Brain microvascular endothelial cell (primary cell): ENCODE measurements around the gene C1D.

Experiments
- DNase-seq: peaks from one replicate; pipeline ENCODE4 v3.0.0-alpha.2; 2020
- H3K27ac ChIP-seq: fragments of 250-450 bp; sonication (Bioruptor Pico); 2 replicates; pipeline ENCODE4 v1.5.1; 2020; ENCODE audit warnings: mild to moderate bottlenecking, moderate library complexity
- H3K27me3 ChIP-seq: fragments of 250-450 bp; sonication (Bioruptor Pico); replicated peaks from 2 replicates; pipeline ENCODE4 v1.5.1; 2020; ENCODE audit warnings: mild to moderate bottlenecking
- H3K36me3 ChIP-seq: fragments of 250-450 bp; sonication (Bioruptor Pico); replicated peaks from 2 replicates; pipeline ENCODE4 v1.5.1; 2020; ENCODE audit warnings: mild to moderate bottlenecking
- H3K4me3 ChIP-seq: 2 replicates; pipeline ENCODE4 v1.5.1; 2011; ENCODE audit warnings: low read depth, mild to moderate bottlenecking, control low read depth, low read length, moderate library complexity
- in situ Hi-C: cut with HindIII; loops from 2 replicates; pipeline ENCODE4 v1.10.0; 2017; ENCODE audit warnings: low sequenced_read_pairs, low pct_ligation_motif_present
- TF ChIP-seq, protein P1 (sequence below): IDR thresholded peaks from 2 replicates; pipeline ENCODE4 v1.5.1; 2011; ENCODE audit warnings: low read depth, mild to moderate bottlenecking, moderate library complexity, low read length, control low read depth, inconsistent platforms; ENCODE audit errors: missing control alignments

Gene C1D

DNA sequence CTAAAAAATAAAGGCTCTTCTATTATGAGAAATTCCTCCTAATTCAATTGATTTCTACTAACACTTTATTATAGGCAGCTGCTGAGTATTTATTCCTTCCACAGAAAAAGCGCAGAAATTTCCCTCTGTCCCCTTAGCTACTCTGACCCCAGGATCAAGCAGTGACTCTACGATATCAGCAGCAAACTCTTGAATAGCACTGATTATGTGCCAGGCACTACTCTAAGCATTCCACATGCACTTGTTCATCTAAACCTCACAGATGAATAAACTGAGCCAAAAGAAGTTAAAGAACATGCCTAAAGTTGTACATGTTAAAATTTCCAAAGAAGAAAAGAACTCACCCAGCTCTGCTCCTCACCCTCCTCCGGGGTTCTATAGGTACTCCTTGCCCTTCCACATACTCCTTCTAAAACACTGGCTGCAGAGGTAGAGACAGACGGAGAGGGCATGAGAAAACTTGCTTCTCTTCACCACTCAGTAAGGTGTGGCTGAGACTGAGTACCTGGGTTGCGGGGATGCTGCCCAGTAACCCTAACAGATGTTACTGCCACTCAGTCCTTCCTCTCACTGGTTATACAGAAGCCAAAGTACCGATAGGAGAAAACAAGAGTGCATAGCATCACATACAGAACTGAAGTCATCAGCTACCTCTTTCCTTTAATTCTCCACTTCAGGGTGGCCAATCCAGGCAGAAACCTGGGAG lies 9.9 kb downstream of the C1D start:
- TF ChIP-seq, protein P1, sequence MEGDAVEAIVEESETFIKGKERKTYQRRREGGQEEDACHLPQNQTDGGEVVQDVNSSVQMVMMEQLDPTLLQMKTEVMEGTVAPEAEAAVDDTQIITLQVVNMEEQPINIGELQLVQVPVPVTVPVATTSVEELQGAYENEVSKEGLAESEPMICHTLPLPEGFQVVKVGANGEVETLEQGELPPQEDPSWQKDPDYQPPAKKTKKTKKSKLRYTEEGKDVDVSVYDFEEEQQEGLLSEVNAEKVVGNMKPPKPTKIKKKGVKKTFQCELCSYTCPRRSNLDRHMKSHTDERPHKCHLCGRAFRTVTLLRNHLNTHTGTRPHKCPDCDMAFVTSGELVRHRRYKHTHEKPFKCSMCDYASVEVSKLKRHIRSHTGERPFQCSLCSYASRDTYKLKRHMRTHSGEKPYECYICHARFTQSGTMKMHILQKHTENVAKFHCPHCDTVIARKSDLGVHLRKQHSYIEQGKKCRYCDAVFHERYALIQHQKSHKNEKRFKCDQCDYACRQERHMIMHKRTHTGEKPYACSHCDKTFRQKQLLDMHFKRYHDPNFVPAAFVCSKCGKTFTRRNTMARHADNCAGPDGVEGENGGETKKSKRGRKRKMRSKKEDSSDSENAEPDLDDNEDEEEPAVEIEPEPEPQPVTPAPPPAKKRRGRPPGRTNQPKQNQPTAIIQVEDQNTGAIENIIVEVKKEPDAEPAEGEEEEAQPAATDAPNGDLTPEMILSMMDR = no peak
- DNase-seq = no peak
- no peak overlapping the region for H3K4me3 ChIP-seq

DNA sequence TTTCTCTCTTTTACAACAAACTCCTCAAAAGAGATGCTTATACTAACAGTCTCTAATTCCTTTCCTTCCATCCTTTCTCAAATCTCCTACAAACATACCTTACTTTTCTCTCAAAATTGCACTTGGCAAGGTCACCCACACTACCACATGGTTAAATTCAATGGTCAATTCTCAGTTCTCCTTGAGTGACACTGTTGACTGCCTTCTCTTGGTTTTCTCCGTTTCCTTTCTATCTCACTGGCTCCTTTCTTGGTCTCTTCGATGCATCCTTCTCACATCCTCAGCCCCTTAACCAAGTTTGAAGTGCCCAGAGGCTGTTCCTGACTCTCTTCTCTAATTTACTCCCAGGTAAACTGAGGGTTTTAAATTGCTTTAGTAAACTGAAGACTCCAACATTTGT lies 12.5 kb downstream of the C1D start:
- no peak overlapping the region for H3K27ac ChIP-seq
- no peaks in the 10 kb centered on the region for H3K36me3 ChIP-seq
- no peak overlapping the region for H3K4me3 ChIP-seq
- in situ Hi-C loops = no loop called here
- no peak for DNase-seq
- TF ChIP-seq, protein P1 = no peak
- H3K27me3 ChIP-seq = no peaks in the 10 kb centered on the region

More for the DNA sequence above, 9.9 kb downstream of the C1D start:
- in situ Hi-C loops = no loop called here
- Histone ChIP-seq H3K36me3 (no peaks in the 10 kb centered on the region), H3K27ac (no peak overlapping the region), H3K27me3 (no peaks in the 10 kb centered on the region)

DNA sequence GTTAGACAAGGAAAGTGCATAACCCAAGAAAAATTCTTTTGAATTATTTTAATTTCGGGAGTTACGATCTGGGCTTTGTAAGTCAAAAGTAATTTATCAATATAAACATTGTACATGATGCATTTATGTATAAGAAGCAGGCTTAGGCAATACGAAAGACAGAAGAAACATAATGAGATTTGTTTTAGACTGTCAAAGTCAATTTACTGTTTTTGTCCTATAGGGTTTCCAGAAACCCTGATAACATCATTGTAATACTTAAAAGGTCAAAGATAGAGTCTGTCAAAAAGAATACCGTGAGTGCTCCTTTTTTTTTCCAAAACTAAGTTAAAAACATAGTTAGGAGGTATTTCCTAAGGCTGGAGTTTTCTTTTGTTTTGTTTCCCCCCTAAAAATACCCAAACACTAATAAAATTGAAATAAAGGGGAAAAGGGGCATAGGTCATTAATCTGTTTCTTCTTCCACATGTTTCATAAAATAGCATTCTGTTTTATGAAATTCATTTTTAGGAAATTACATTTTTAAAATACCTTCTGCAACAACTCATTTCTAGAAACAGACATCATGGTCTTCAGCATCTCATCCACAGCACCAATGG lies 16.1 kb downstream of the C1D start:
- Histone ChIP-seq H3K27ac (no peak overlapping the region), H3K27me3 (no peaks in the 10 kb centered on the region), H3K36me3 (no peaks in the 10 kb centered on the region), H3K4me3 (no peak overlapping the region)
- no peak for DNase-seq
- in situ Hi-C loops = no loop called here
- TF ChIP-seq, protein P1 = no peak

DNA sequence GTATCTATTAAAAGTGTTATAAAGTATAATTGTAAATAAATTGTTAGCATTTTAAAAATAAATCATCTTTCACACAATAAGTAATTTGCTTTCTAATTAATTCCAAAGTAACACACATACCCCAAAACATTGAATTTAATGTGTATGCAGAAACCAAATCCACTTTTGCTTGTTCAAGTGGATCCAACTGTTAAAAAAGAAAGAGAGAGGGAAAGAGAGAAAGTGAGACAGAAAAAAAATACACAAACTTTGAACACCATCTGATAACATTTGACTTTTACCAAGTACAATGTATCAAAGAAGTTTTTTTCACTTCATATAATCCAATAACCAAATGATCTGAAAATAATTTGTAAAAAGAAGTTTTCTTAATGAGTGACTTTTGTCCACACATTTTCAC lies 16.6 kb downstream of the C1D start:
- TF ChIP-seq, protein P1 = no peak
- DNase-seq = no peak
- Histone ChIP-seq H3K27ac (no peak overlapping the region), H3K27me3 (no peaks in the 10 kb centered on the region), H3K4me3 (no peak overlapping the region), H3K36me3 (no peaks in the 10 kb centered on the region)
- in situ Hi-C loops = no loop called here

DNA sequence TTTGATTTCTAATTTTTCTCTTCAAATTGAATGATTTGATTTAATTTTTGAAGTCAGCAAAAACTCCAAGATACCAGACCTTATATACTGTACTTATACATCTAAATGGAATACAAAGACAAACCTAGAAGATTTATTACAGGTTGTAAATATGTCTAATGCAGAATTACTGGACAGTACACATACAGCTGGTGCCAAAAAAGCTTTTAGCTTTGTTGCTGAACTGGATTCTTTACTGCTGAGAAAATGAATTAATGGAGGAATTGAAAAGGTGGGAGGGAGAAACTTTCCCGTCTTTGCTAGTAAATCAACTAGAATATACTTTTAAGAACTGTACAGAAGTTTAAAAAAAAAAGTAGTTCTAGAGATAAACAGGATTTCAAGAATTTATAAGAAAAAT lies 17.5 kb downstream of the C1D start:
- no peak for DNase-seq

More for the DNA sequence above, 17.5 kb downstream of the C1D start:
- H3K4me3 ChIP-seq = no peak overlapping the region
- in situ Hi-C loops = no loop called here
- H3K27me3 ChIP-seq = no peaks in the 10 kb centered on the region
- no peaks in the 10 kb centered on the region for H3K36me3 ChIP-seq
- TF ChIP-seq, protein P1 = no peak
- no peak overlapping the region for H3K27ac ChIP-seq
